Stimulated activated effector memory CD8-positive, alpha-beta T cell treated with anti-CD3 and anti-CD28 coated beads, Interleukin-12 subunit alpha, Interleukin-12 subunit beta, amount 100 ng/mL, for 72 hours (primary cell): Measurements from ENCODE around the gene GPR171.
"Not testable (repeated sequence)": the region's sequence is repeated elsewhere in the genome, so short reads cannot be mapped to it uniquely, and the experiment has no call there.

ENCODE experiments used
- ATAC-seq: fragments of 150-1000 bp; cut with Tn5 transposase; 2 replicates; pipeline ENCODE4 v1.10.0; 2021
- DNase-seq, 2 donors: peaks; one replicate each; pipeline ENCODE4 v3.0.0; 2021 to 2022; ENCODE audit warnings: low spot score in 2 of 2
- H3K27ac Mint-ChIP-seq: one replicate; pipeline ENCODE4 v1.8.0; 2022; ENCODE audit warnings: mild to moderate bottlenecking, mixed read lengths
- H3K36me3 Mint-ChIP-seq: one replicate; pipeline ENCODE4 v1.8.0; 2022; ENCODE audit warnings: mild to moderate bottlenecking, mixed read lengths
- H3K4me1 Mint-ChIP-seq: one replicate; pipeline ENCODE4 v1.8.0; 2022; ENCODE audit warnings: mixed read lengths
- H3K4me3 Mint-ChIP-seq: one replicate; pipeline ENCODE4 v1.8.0; 2022; ENCODE audit warnings: mild to moderate bottlenecking, mixed read lengths
- H3K9me3 Mint-ChIP-seq: one replicate; pipeline ENCODE4 v1.8.0; 2022; ENCODE audit warnings: mixed read lengths

Gene GPR171

DNA sequence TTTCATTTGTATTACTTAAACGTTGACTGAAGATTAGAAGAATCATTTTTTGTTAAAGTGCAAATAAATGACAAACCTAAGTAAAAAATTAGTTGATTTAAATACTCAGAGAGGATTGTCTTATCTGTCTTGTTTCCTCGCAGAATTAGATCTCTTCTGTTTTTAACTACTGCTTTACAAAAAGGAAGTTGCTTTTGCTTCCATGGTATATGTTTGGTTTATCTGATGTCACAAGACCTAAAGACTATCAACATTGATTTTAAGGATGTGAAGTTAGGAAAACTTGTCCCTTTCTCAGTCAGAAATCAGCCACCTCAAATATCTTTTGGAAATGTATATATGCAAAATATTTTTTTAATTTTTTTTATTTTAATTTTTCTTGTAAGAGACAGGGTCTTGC lies 28.7 kb downstream of the GPR171 start:
- Mint-ChIP-seq H3K36me3 (no peaks in the 10 kb centered on the region), H3K9me3 (no peaks in the 10 kb centered on the region), H3K27ac (no peak overlapping the region), H3K4me1 (peaks cover 32% of the 10 kb centered on the region), H3K4me3 (no peak overlapping the region)
- ATAC-seq (no peak), DNase-seq (no peak)

DNA sequence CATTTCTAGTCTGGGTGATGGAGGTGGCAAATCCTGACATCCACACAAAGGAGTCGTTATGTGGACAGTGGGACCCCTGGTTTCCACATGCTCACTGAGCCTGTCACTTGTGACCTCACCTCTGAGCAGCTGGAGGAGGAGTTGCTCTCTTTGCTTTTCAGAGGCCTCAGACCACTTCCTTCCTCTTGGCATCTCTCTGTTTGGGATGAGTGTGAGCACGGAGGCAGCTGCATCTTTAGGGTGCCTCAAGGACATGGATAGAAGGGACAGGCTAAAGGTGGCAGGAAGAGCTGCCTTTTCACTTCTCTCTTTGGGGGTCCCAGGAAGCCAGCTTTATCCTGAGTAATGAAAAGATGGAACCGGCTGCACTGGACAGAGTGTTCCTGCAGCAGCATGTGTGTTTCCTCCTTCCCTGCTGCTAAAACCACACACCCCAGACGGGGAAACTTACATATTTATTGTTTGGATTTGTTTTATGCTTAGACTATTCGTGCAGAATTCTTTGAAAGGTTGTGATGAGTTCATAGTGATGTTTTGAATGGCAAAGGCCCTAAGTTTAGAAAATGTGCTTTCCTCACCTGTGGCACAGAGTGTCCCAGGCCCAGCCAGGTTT lies 31.8 kb downstream of the GPR171 start:
- Mint-ChIP-seq H3K9me3 (no peaks in the 10 kb centered on the region), H3K27ac (peak overlapping the region; percentile 90), H3K4me3 (peak overlapping the region; percentile 66), H3K36me3 (no peaks in the 10 kb centered on the region), H3K4me1 (peaks cover 38% of the 10 kb centered on the region)
- peak; percentile 22 to 70 for DNase-seq
- ATAC-seq, result peak; percentile 89

DNA sequence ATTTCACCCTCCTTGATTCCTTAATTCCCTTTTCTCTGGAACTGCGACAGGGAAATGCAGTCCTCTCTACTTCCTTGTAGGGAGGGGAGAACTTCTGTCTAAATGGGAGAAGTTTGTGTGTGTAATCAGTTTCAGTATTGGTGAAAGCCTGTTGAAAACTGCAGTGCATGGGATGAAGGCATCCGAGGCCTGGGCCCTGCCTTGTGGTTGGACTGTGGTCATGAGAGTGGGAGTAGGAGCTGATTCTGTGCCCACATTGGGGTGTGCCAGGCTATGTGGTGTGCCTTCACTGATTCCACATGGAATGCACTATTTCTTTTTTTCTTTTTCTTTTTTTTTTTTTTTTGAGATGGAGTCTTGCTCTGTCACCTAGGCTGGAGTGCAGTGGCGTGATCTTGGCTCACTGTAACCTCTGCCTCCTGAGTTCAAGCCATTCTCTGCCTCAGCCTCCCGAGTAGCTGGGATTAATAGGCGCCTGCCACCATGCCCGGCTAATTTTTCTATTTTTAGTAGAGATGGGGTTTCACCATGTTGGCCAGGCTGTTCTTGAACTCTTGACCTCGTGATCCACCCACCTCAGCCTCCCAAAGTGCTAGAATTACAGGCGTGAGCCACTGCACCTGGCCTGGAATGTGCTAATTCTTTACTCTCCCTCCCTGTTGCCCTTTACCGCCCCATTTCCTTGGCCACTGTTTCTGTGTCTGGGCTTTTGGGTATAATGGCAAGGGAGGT lies 32.9 kb downstream of the GPR171 start:
- ATAC-seq (peak; percentile 68), DNase-seq (peak in 1 of 2 donors; percentile 64)
- Mint-ChIP-seq H3K4me3 (peak overlapping the region; percentile 66), H3K27ac (peak overlapping the region; percentile 90), H3K4me1 (peaks cover 38% of the 10 kb centered on the region)
- not testable (repeated sequence) for H3K36me3 Mint-ChIP-seq, H3K9me3 Mint-ChIP-seq

DNA sequence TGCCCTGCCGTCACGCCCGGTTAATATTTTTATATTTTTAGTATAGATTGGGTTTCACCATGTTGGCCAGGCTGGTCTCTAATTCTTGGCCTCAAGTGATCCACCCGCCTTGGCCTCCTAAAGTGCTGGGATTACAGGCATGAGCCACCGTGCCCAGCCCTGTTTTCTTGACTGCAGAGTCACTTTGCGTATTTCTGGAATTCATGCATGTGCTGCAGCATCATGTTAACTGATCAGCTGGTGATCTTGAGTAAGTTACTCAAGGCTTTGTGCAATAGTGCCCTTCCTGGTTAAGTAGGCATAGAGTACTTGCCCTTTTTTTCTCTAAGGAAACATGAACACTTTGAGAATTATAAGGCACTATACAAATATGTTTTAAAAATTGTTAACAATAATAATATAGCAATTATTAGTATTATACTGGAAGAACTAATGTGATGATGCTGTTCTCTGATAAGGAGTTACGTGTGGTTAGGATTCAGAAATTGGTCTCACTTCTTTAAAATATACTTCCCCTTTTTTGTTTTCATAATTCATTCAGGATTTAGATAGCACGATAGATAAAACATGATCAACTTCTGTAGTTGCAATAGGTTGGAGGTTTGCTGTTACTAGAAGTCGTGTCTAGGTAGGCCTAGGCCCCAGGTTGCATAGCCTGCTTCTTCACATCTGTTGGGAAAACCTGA lies 33.6 kb downstream of the GPR171 start:
- H3K4me1 Mint-ChIP-seq, result peaks cover 38% of the 10 kb centered on the region
- DNase-seq, result no peak
- H3K36me3 Mint-ChIP-seq, result no peaks in the 10 kb centered on the region
- peak overlapping the region; percentile 90 for H3K27ac Mint-ChIP-seq
- no peak for ATAC-seq
- H3K4me3 Mint-ChIP-seq, result peak overlapping the region; percentile 66
- no peaks in the 10 kb centered on the region for H3K9me3 Mint-ChIP-seq

DNA sequence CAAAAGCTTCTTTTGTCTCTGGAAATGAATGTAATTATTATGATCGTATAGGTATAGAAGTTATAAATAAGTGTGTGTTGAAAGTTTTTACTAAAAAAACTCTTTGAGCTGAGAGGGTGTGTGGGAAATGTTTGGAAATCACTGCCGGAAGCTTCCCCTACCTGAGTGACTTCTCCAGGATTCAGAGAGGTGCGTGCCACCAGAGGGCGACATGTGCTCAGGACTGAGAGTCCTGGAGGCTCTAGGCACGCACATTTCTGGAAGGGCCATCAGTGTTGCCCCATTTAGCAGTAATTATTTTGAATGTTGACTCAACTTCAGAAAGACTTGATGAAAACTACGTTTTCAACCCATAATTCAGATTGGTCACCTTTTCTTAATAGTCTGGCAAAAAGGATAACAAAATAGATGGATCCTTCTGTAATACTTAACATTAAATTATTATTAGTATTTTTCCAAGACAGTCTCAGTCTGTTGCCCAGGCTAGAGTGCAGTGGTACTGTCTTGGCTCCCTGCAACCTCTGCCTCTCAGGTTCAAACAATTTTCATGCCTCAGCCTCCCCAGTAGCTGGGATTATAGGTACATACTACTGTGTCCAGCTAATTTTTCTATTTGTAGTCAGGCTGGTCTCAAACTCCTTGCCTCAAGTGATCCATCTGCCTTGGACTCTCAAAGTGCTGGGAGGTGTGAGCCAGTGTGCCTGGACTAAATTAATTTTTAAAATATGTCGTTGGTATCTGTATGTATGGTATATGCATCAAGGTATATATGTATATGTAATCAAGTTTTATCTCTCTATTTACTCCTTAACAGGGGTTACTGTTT lies 34.5 kb downstream of the GPR171 start:
- Mint-ChIP-seq H3K36me3 (no peaks in the 10 kb centered on the region), H3K27ac (no peak overlapping the region), H3K4me3 (no peak overlapping the region), H3K9me3 (no peaks in the 10 kb centered on the region), H3K4me1 (peaks cover 38% of the 10 kb centered on the region)
- ATAC-seq (peak; percentile 81), DNase-seq (peak; percentile 66 to 87)

DNA sequence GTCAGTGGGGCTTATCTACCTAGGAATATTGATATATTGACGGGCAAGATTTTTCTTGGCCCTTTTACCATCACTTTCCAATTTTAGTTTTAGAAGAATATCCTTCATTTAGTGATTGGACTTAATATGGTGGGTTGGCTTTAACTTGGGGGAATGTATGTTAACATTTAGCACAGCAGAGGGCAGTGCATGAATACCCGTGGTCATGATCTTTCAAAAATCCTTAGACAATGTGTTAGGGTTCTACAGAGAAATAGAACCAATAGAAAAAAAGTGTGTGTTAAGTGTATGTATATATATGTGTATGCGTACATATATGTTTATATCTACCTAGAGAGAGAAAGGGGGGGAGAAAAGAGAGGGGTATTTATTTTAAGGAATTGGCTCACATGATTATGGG lies 36.9 kb downstream of the GPR171 start:
- no peaks in the 10 kb centered on the region for H3K9me3 Mint-ChIP-seq
- H3K4me3 Mint-ChIP-seq, result no peak overlapping the region
- no peak overlapping the region for H3K27ac Mint-ChIP-seq
- ATAC-seq (no peak), DNase-seq (no peak)
- peaks cover 24% of the 10 kb centered on the region for H3K4me1 Mint-ChIP-seq
- H3K36me3 Mint-ChIP-seq, result no peaks in the 10 kb centered on the region

DNA sequence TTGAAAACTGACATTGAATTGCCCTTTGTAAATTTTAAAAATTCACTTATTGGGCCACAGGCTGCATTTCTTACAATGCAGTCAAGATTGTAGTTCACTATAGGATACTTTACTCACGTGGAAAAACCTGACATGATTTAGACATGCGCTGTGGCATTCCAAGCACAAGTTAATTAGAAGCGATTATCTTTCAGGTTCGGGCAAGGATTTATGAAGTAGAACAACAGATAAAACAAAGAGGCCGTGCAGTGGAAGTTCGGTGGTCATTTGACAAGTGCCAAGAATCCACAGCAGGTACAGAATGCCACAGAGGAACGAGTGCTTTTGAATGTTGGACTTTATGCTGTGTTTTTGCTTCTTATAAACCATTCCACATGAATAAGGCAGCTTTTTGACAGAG lies 37.8 kb downstream of the GPR171 start:
- no peaks in the 10 kb centered on the region for H3K9me3 Mint-ChIP-seq
- H3K36me3 Mint-ChIP-seq, result no peaks in the 10 kb centered on the region
- DNase-seq (no peak), ATAC-seq (no peak)
- H3K4me3 Mint-ChIP-seq, result no peak overlapping the region
- H3K4me1 Mint-ChIP-seq, result peaks cover 14% of the 10 kb centered on the region
- H3K27ac Mint-ChIP-seq, result no peak overlapping the region

DNA sequence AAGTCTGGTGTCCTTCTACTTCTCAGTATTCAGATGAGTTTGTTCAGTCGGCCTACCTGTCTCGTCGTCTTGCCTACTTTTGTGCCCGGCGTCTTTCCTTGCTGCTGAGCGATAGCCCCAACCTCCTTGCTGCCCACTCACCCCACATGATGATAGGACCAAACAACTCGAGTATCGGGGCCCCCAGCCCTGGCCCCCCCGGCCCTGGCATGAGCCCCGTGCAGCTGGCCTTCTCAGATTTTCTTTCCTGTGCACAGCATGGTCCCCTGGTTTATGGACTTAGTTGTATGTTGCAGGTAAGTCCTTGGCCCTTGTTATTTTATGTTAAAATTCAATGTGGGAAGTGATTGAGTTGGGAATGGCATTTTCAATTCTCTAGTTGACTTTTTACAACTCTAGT lies 43.2 kb downstream of the GPR171 start:
- no peak for ATAC-seq
- DNase-seq, result no peak
- no peak overlapping the region for H3K4me3 Mint-ChIP-seq
- no peak overlapping the region for H3K27ac Mint-ChIP-seq
- no peaks in the 10 kb centered on the region for H3K36me3 Mint-ChIP-seq
- no peaks in the 10 kb centered on the region for H3K9me3 Mint-ChIP-seq
- no peaks in the 10 kb centered on the region for H3K4me1 Mint-ChIP-seq

DNA sequence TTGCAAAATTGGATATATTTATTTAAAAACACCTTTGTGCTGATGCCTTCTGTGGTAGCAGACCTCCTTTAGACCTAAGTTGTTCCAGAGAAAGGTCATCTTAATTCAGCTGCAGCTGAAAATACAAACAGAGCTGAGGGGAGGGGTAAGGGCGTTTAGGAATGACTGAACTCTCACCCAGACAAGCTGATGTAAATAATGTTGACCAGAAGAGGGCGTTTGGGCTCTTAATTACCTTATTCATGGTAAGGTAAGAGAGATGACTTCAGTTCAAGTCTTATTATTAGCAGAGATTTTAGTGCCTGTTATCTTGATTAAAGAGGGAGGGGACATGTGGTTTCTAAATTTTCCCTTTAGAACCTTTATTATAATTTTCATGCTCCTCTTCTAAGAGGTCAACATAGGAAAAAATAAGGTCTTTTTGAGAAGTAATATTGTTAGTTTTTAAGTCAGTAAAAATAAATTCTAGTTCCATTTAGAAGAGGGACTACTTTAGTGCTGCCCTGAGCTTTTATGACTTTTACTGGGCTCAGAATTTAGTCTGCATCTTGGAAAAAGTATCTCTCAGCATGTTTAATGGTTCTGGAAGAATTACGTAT lies 46.3 kb downstream of the GPR171 start:
- H3K4me3 Mint-ChIP-seq, result no peak overlapping the region
- ATAC-seq (peak; percentile 83), DNase-seq (no peak)
- no peaks in the 10 kb centered on the region for H3K9me3 Mint-ChIP-seq
- no peaks in the 10 kb centered on the region for H3K36me3 Mint-ChIP-seq
- no peak overlapping the region for H3K27ac Mint-ChIP-seq
- H3K4me1 Mint-ChIP-seq, result no peaks in the 10 kb centered on the region

DNA sequence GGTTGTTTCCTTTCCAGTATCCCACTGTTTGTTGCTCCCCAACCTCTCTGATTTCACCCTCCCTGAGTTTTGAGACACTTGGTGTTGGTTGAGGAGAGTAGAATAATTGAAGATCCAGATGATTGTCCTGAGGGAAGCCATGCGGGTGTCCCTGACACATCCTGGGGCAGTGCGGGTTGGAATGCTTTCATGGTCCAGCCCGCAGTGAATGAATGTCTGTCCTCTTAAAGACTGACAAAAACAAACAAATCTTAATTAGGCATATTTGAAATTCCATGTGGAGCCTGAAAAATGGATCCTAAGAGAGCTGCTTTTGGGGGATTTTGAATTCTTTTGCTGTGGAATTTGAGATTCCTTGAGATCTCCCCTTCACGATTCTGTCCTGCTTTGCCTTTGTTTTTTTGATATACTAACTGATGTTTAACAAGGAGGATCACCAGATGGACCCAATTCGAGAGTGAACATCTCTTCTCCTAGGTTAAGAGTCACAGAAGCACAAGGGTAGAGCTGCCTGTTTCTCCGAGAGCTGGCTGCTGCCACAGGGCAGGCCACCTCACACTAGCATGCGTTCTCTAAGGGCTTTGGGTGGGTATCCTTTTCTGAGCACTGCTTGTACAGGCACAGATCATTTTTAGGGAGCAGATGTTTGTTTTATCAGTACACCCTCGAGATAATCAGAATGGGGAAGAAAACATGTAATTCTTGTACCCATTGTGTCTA lies 47.4 kb downstream of the GPR171 start:
- no peaks in the 10 kb centered on the region for H3K4me1 Mint-ChIP-seq
- DNase-seq (no peak), ATAC-seq (no peak)
- no peaks in the 10 kb centered on the region for H3K36me3 Mint-ChIP-seq
- H3K27ac Mint-ChIP-seq, result no peak overlapping the region
- no peaks in the 10 kb centered on the region for H3K9me3 Mint-ChIP-seq
- no peak overlapping the region for H3K4me3 Mint-ChIP-seq

DNA sequence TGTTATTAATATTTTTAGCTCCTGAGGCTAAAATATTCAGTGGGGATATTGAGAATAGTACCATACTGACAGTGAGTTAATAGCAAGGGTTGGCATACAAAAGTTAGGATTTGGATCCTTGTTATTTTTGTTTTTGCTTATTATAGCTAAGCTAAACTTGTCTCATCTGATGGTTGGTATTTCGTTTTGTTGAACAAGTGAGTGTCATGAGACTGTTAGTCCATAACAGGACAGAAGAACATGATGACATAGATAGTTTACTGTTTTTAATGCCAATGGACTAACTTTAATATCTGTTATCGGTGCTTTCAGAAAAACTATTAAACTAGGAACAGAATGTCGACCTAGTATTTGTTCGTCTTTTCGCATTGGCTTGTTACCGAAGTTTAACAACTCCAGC lies 48.5 kb downstream of the GPR171 start:
- H3K4me1 Mint-ChIP-seq, result no peaks in the 10 kb centered on the region
- DNase-seq, result no peak
- no peak overlapping the region for H3K27ac Mint-ChIP-seq
- no peak overlapping the region for H3K4me3 Mint-ChIP-seq
- H3K9me3 Mint-ChIP-seq, result no peaks in the 10 kb centered on the region
- no peaks in the 10 kb centered on the region for H3K36me3 Mint-ChIP-seq
- ATAC-seq, result no peak

DNA sequence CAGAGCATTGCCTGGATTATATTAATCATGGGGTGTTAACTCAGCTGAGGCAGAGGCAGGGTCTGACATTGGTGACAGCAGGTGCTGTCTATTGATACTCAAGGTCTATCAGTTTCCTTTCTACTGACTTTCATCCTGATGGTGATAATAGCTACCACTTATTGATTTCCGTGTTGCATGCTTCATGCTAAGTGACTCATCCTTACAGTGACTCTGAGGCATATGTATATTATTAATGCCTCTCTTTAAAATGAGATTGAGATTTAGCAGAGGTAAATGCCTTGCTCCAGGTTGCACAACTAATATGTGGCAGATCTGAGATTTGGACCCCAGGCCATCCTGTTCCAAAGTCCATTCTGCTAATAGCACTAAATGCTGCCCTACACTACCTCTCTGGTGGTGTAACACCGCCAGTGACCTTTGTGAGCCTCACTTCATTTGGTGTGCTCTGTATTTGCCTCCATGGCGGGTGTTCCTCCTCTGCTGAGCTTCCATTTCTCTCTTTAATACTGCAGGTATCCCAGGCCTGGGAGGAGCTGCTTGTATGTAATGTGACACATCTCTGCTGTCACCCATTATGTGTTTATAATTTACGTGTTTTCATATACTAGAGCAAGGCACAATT lies 50.4 kb downstream of the GPR171 start:
- no peak for DNase-seq
- Mint-ChIP-seq H3K4me3 (no peak overlapping the region), H3K9me3 (no peaks in the 10 kb centered on the region), H3K4me1 (no peaks in the 10 kb centered on the region), H3K36me3 (no peaks in the 10 kb centered on the region), H3K27ac (no peak overlapping the region)
- ATAC-seq, result no peak
